ENCODE measurements around the gene FBXL7. TPM values are rescaled to one million over a fixed set of nuclear protein-coding genes. Genes with fewer than 3 reads are reported as not detected.

FBXL7 gene
- total and polyA plus RNA-seq, 2 donors (not counting 1 experiment from before 2014, with no cell fraction given), result not detected

DNA sequence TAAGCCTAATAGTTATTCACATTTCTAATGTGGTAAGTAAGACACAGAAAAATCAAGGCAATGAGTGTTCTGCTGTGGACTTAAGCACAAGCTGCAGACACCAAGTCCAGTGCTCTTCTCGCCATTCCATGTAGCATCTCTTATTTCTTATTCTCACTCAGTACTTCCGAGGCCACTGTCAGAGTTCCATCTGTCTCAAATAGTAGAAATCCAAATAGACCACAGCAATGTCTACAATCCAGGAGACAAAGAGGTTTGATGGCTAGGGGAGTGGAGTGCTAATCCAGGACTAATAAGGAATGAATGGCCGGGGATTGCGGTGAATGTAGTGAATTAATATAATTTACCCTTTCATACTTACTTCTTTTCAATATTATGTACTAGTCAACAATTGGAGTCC lies 147.3 kb downstream of the FBXL7 start:
- intact Hi-C loops (cut with micrococcal nuclease), result no loop called here
- no peak overlapping the region for H3K27ac Mint-ChIP-seq
- ATAC-seq (ENCODE audit: low read depth) (no peak), DNase-seq (no peak)
- H3K4me3 ChIP-seq (ENCODE audit: control extremely low read depth in 1 of 5, extremely low read depth in 1 of 5, insufficient read depth in 1 of 5, low read depth in 2 of 5, low read length in 4 of 5), result no peak overlapping the region
- no peaks in the 10 kb centered on the region for H3K27me3 ChIP-seq (replicated peaks in 1 of 4; ENCODE audit: control extremely low read depth in 1 of 4, control insufficient read depth in 3 of 4, insufficient read depth in 4 of 4, low read length in 3 of 4)
- CTCF ChIA-PET, result no interaction called here
- TF ChIP-seq, protein P1, sequence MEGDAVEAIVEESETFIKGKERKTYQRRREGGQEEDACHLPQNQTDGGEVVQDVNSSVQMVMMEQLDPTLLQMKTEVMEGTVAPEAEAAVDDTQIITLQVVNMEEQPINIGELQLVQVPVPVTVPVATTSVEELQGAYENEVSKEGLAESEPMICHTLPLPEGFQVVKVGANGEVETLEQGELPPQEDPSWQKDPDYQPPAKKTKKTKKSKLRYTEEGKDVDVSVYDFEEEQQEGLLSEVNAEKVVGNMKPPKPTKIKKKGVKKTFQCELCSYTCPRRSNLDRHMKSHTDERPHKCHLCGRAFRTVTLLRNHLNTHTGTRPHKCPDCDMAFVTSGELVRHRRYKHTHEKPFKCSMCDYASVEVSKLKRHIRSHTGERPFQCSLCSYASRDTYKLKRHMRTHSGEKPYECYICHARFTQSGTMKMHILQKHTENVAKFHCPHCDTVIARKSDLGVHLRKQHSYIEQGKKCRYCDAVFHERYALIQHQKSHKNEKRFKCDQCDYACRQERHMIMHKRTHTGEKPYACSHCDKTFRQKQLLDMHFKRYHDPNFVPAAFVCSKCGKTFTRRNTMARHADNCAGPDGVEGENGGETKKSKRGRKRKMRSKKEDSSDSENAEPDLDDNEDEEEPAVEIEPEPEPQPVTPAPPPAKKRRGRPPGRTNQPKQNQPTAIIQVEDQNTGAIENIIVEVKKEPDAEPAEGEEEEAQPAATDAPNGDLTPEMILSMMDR (IDR thresholded peaks at IDR 0.05), result no peak
- no peak for TF ChIP-seq EZH2 (IDR thresholded peaks at IDR 0.05; ENCODE audit: borderline replicate concordance, insufficient read depth, low read depth, low read length, poor library complexity, severe bottlenecking)
- H3K36me3 ChIP-seq (replicated peaks in 1 of 2; ENCODE audit: control extremely low read depth in 1 of 2, control insufficient read depth in 1 of 2, extremely low read depth in 1 of 2, insufficient read depth in 2 of 2, low read length in 1 of 2), result no peaks in the 10 kb centered on the region
- H3K4me3 Mint-ChIP-seq, result no peak overlapping the region
- H4K20me1 ChIP-seq (ENCODE audit: control insufficient read depth, insufficient read depth, low read length, poor library complexity, severe bottlenecking), result no peaks in the 10 kb centered on the region
- no peak overlapping the region for H3K27ac ChIP-seq (ENCODE audit: low read length in 2 of 2)
- no peaks in the 10 kb centered on the region for H3K4me1 ChIP-seq (ENCODE audit: control insufficient read depth in 2 of 2, insufficient read depth in 2 of 2, low read length in 2 of 2)
- POLR2A ChIA-PET, result no interaction called here
- no peak overlapping the region for H3K4me2 ChIP-seq (replicated peaks; ENCODE audit: low read depth, low read length, poor library complexity, severe bottlenecking)
- H3K9ac ChIP-seq (ENCODE audit: low read length), result no peak overlapping the region
- H3K9me3 ChIP-seq (ENCODE audit: control extremely low read depth in 1 of 3, control insufficient read depth in 2 of 3, insufficient read depth in 1 of 3, low read length in 2 of 3), result no peaks in the 10 kb centered on the region
- H3K27me3 Mint-ChIP-seq, result no peaks in the 10 kb centered on the region
- H3K4me1 Mint-ChIP-seq, result no peaks in the 10 kb centered on the region
- H2AFZ ChIP-seq (ENCODE audit: insufficient read depth, low read depth, low read length, poor library complexity, severe bottlenecking), result no peak overlapping the region
- no peaks in the 10 kb centered on the region for H3K79me2 ChIP-seq (ENCODE audit: control insufficient read depth, insufficient read depth, low read length)
- peaks cover 4% of the 10 kb centered on the region for H3K9me3 Mint-ChIP-seq (ENCODE audit: insufficient read depth)
- whole genome bisulfite sequencing (ENCODE audit: insufficient coverage), result no CpG with 5 or more reads among the region's 4 CpGs

DNA sequence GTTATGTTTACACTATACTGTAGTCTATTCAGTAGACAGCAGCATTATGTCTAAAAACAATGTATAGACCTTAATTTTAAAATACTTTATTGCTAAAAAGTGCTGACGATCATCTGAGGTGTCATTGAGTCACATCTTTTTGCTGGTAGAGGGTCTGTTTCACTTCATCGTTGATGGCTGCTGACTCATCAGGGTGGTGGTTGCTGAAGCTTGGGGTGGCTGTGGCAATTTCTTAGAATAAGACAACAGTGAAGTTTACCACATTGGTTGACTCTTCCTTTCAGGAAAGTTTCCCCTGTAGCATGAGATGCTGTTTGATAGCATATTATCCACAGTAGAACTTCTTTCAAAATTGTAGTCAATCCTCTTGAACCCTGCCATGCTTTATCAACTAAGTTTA lies 150.3 kb downstream of the FBXL7 start:
- ChIA-PET POLR2A (no interaction called here), CTCF (interaction anchor here (0.6 kb wide), 1 partner anchor 264 kb away, joined by 3 read pairs; no protein-coding TSS in a partner anchor)
- Histone ChIP-seq H3K27me3 (replicated peaks in 1 of 4; ENCODE audit: control extremely low read depth in 1 of 4, control insufficient read depth in 3 of 4, insufficient read depth in 4 of 4, low read length in 3 of 4) (no peaks in the 10 kb centered on the region), H2AFZ (ENCODE audit: insufficient read depth, low read depth, low read length, poor library complexity, severe bottlenecking) (no peak overlapping the region), H3K9ac (ENCODE audit: low read length) (no peak overlapping the region), H3K36me3 (replicated peaks in 1 of 2; ENCODE audit: control extremely low read depth in 1 of 2, control insufficient read depth in 1 of 2, extremely low read depth in 1 of 2, insufficient read depth in 2 of 2, low read length in 1 of 2) (no peaks in the 10 kb centered on the region), H3K4me3 (ENCODE audit: control extremely low read depth in 1 of 5, extremely low read depth in 1 of 5, insufficient read depth in 1 of 5, low read depth in 2 of 5, low read length in 4 of 5) (no peak overlapping the region), H3K27ac (ENCODE audit: low read length in 2 of 2) (no peak overlapping the region), H3K4me2 (replicated peaks; ENCODE audit: low read depth, low read length, poor library complexity, severe bottlenecking) (no peak overlapping the region), H3K4me1 (ENCODE audit: control insufficient read depth in 2 of 2, insufficient read depth in 2 of 2, low read length in 2 of 2) (no peaks in the 10 kb centered on the region), H3K9me3 (ENCODE audit: control extremely low read depth in 1 of 3, control insufficient read depth in 2 of 3, insufficient read depth in 1 of 3, low read length in 2 of 3) (peaks cover 0 to 2% (median 0%) of the 10 kb centered on the region in 3 donors), H4K20me1 (ENCODE audit: control insufficient read depth, insufficient read depth, low read length, poor library complexity, severe bottlenecking) (no peaks in the 10 kb centered on the region), H3K79me2 (ENCODE audit: control insufficient read depth, insufficient read depth, low read length) (no peaks in the 10 kb centered on the region)
- no peak for ATAC-seq (ENCODE audit: low read depth)
- no peak for DNase-seq
- H3K9me3 Mint-ChIP-seq (ENCODE audit: insufficient read depth), result peaks cover 2% of the 10 kb centered on the region
- no peaks in the 10 kb centered on the region for H3K27me3 Mint-ChIP-seq
- H3K4me1 Mint-ChIP-seq, result no peaks in the 10 kb centered on the region
- no peak overlapping the region for H3K4me3 Mint-ChIP-seq
- TF ChIP-seq EZH2 (IDR thresholded peaks at IDR 0.05; ENCODE audit: borderline replicate concordance, insufficient read depth, low read depth, low read length, poor library complexity, severe bottlenecking), result no peak
- TF ChIP-seq, protein P1 (IDR thresholded peaks at IDR 0.05), result no peak
- no peak overlapping the region for H3K27ac Mint-ChIP-seq
- intact Hi-C loops (cut with micrococcal nuclease), result no loop called here
- WGBS (ENCODE audit: insufficient coverage), result no CpG with 5 or more reads among the region's 2 CpGs

Measured in B cell (primary cell).